ENCODE results near the gene E2F3. TPM values are rescaled to one million over a fixed set of nuclear protein-coding genes. Genes with fewer than 3 reads are reported as not detected.

Gene E2F3
- polyA plus RNA-seq, 1 donor = 17.9 TPM

DNA sequence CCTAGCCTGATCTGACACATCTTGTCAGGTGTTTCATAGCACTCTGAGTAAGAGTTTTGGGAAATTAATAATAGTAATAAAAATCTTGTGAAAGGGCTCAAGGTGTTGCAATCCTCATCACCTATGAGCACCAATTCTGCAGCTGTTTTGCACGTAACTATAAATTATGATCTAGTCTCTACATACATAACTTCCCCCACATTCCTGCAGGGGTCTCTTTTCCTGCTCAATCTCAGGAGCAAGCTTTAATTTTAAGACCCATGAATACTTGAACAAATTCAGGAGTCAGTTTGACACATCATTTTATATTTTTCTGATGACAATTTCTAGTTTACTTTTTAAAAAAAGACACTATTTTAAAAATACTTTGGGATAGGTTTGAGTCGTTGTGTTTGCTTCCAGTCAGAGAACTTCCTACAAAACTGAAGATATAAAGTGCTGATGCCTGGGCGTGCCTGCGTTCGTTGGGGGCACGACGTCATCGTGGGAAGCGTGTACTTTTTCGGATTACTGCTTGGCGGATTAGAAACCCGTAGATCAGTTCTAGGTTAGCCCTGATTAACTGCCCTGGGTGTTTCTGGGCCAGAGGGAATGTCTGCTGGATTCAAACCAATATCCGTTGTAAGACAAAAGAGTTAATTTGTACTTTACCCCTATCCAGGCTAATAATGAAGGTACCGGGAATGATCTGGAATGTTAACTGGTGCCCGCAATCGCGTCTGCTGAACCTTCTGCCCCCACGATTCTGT, 1.0 kb upstream of the E2F3 start:
- WGBS (ENCODE audit: insufficient coverage, low lambda C conversion rate) = 0% methylated on average over 1 of the region's 18 CpGs
- Histone ChIP-seq H3K4me3 (ENCODE audit: low read length) (peak overlapping the region; percentile 56), H3K4me1 (ENCODE audit: control insufficient read depth, insufficient read depth, low read length) (peaks cover 7% of the 10 kb centered on the region), H3K27ac (ENCODE audit: low read length) (peak overlapping the region; percentile 97), H3K36me3 (ENCODE audit: control insufficient read depth, insufficient read depth, low read length) (no peaks in the 10 kb centered on the region), H3K27me3 (ENCODE audit: control insufficient read depth, insufficient read depth, low read length) (no peaks in the 10 kb centered on the region), H3K9me3 (ENCODE audit: control insufficient read depth, low read depth, low read length) (no peaks in the 10 kb centered on the region)
- peak; percentile 13 to 60 for DNase-seq

- Histone ChIP-seq H3K36me3 (ENCODE audit: control insufficient read depth, insufficient read depth, low read length) (peaks cover 4% of the 10 kb centered on the region), H3K9me3 (ENCODE audit: control insufficient read depth, low read depth, low read length) (no peaks in the 10 kb centered on the region), H3K27me3 (ENCODE audit: control insufficient read depth, insufficient read depth, low read length) (no peaks in the 10 kb centered on the region), H3K4me3 (ENCODE audit: low read length) (peak overlapping the region; percentile 87), H3K4me1 (ENCODE audit: control insufficient read depth, insufficient read depth, low read length) (peaks cover 7% of the 10 kb centered on the region), H3K27ac (ENCODE audit: low read length) (peak overlapping the region; percentile 95)
- WGBS (ENCODE audit: insufficient coverage, low lambda C conversion rate) = no CpG with 5 or more reads among the region's 15 CpGs
- DNase-seq = peak in 1 of 2 donors; percentile 9
These were observed 338 bp downstream of the E2F3 start for GRCh38 chr6:20402092-20402341.

DNA sequence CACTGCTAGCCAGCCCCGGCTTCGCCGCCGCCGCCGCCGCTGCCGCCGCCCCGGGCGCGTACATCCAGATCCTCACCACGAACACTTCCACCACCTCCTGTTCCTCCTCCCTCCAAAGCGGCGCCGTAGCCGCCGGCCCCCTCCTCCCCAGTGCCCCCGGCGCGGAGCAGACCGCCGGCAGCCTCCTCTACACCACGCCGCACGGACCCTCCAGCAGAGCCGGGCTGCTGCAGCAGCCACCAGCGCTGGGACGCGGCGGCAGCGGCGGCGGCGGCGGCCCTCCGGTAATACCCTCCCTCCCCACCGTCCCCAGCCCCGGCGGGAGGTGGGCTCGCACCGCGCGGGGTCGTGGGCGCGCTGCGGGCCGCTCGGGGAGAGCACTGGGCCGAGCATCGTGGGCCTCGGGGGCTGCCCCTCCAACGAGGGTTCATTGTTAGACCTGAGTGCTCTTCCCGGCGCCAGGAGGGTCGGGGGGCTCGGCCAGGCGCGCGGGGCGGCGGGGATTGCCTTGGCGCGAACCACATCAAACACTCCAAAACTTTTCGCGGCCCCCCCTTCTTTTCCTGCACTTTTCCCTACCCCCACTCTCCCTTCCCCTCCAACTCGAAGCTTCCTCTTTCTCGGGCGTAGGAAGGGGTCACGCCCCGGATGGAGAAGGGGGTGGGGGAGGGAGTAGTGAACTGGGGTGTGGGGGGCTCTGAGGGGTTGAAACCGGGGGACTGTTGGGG, 827 bp downstream of the E2F3 start:
- peaks cover 7% of the 10 kb centered on the region for H3K4me1 ChIP-seq (ENCODE audit: control insufficient read depth, insufficient read depth, low read length)
- H3K4me3 ChIP-seq (ENCODE audit: low read length) = peak overlapping the region; percentile 87
- no CpG with 5 or more reads among the region's 73 CpGs for WGBS (ENCODE audit: insufficient coverage, low lambda C conversion rate)
- no peaks in the 10 kb centered on the region for H3K27me3 ChIP-seq (ENCODE audit: control insufficient read depth, insufficient read depth, low read length)
- no peaks in the 10 kb centered on the region for H3K9me3 ChIP-seq (ENCODE audit: control insufficient read depth, low read depth, low read length)
- peak overlapping the region; percentile 95 for H3K27ac ChIP-seq (ENCODE audit: low read length)
- peak; percentile 37 to 68 for DNase-seq
- peaks cover 4% of the 10 kb centered on the region for H3K36me3 ChIP-seq (ENCODE audit: control insufficient read depth, insufficient read depth, low read length)

DNA sequence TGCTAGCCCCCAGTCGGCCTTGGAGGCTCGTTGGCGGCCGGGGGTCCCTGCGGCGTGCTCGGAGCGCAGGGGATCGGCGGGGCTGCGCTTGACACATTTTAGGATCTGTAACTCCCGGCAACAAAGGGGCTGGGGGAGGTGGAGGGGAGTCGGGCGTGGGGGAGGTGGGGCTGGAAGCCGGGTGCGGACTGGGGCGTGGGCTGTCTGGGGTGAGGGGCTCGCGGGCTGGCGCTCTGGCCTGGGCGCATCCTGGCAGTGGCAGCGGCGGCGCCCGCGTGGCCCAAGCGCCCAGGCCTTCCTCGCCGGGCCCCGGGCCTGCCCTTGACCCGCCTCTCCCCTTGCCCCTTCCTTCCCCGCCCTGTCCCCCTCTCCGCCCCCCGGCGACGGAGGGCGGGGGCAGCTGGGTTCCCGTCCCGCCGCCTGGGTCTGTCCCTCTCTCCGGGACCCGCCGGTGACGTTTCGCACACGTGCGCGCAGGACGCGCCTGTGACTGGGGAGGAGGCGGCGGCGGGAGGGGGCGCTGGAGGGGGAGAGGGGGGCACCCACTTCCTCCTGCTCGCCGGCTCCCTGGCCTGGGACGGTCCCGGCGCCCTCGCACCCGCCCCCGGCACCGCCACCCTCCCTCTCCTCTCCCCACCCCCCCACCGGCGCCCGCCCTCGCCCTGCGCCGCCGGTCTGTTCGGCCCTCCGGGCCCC, 1.5 kb downstream of the E2F3 start:
- H3K4me1 ChIP-seq (ENCODE audit: control insufficient read depth, insufficient read depth, low read length) = peaks cover 7% of the 10 kb centered on the region
- no CpG with 5 or more reads among the region's 72 CpGs for WGBS (ENCODE audit: insufficient coverage, low lambda C conversion rate)
- H3K4me3 ChIP-seq (ENCODE audit: low read length) = peak overlapping the region; percentile 87
- H3K36me3 ChIP-seq (ENCODE audit: control insufficient read depth, insufficient read depth, low read length) = peaks cover 4% of the 10 kb centered on the region
- H3K27me3 ChIP-seq (ENCODE audit: control insufficient read depth, insufficient read depth, low read length) = no peaks in the 10 kb centered on the region
- H3K9me3 ChIP-seq (ENCODE audit: control insufficient read depth, low read depth, low read length) = no peaks in the 10 kb centered on the region
- H3K27ac ChIP-seq (ENCODE audit: low read length) = peak overlapping the region; percentile 95
- DNase-seq = peak; percentile 81 to 88

DNA sequence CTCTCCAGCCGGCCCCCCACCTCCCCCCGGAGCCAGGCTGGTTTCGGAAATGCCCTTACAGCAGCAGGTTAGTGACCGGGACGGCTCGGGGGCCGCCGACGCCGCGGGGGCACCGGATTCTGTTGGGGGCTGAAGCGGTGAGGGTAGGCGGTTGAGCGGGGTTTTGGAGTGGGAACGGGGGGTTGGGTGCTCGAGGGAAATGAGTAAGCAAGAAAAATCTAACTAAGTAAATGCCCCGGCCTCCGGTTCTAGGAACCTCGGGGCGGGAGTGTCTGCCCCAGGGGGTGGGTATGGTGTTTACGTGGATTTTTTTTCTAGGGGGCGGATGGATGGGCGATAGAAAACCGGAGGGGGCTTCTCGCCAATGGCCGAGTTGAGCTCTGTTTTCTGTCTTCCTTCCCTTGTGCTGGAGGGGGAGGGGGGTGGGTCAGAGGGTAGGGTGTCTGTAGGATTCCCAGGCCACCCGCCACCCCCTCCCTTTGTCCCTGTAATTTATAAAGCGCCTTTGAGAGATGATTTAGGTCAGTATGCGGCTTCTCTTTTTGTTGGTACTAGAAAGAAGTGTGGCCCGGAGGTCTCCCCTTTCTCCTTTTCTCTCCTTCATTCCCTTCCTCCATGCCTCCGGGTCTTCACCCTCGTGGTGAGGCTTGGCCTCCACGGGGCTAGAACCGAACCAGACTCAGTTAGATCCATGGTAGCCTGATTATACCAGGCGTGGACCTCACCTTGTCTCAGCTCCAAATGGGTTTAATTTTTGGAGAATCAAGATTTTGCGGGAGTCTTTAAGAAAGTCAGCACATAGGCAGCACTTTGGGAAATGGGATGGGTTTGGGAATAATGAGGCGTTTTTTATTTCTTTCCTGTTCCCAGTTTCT, 2.3 kb downstream of the E2F3 start:
- Histone ChIP-seq H3K27me3 (ENCODE audit: control insufficient read depth, insufficient read depth, low read length) (no peaks in the 10 kb centered on the region), H3K4me1 (ENCODE audit: control insufficient read depth, insufficient read depth, low read length) (peaks cover 7% of the 10 kb centered on the region), H3K4me3 (ENCODE audit: low read length) (peak overlapping the region; percentile 87), H3K9me3 (ENCODE audit: control insufficient read depth, low read depth, low read length) (no peaks in the 10 kb centered on the region), H3K27ac (ENCODE audit: low read length) (peak overlapping the region; percentile 95), H3K36me3 (ENCODE audit: control insufficient read depth, insufficient read depth, low read length) (peaks cover 4% of the 10 kb centered on the region)
- no CpG with 5 or more reads among the region's 38 CpGs for WGBS (ENCODE audit: insufficient coverage, low lambda C conversion rate)
- DNase-seq = peak; percentile 27 to 68

GRCh38 chr6:20404641-20405032, 3.0 kb downstream of the E2F3 start:
- Histone ChIP-seq H3K27ac (ENCODE audit: low read length) (peak overlapping the region; percentile 95), H3K36me3 (ENCODE audit: control insufficient read depth, insufficient read depth, low read length) (peaks cover 4% of the 10 kb centered on the region), H3K4me3 (ENCODE audit: low read length) (peak overlapping the region; percentile 87), H3K4me1 (ENCODE audit: control insufficient read depth, insufficient read depth, low read length) (peaks cover 7% of the 10 kb centered on the region), H3K9me3 (ENCODE audit: control insufficient read depth, low read depth, low read length) (no peaks in the 10 kb centered on the region), H3K27me3 (ENCODE audit: control insufficient read depth, insufficient read depth, low read length) (no peaks in the 10 kb centered on the region)
- DNase-seq = peak; percentile 58 to 69
- no CpG with 5 or more reads among the region's 6 CpGs for WGBS (ENCODE audit: insufficient coverage, low lambda C conversion rate)

- no peak overlapping the region for H3K27ac ChIP-seq (ENCODE audit: low read length)
- WGBS (ENCODE audit: insufficient coverage, low lambda C conversion rate) = 100% methylated on average over 1 of the region's 4 CpGs
- DNase-seq = no peak
These were observed 7.2 kb downstream of the E2F3 start for GRCh38 chr6:20408851-20409250.

GRCh38 chr6:20409427-20409971, 7.8 kb downstream of the E2F3 start:
- peaks cover 7% of the 10 kb centered on the region for H3K36me3 ChIP-seq (ENCODE audit: control insufficient read depth, insufficient read depth, low read length)
- no peak for DNase-seq
- H3K4me3 ChIP-seq (ENCODE audit: low read length) = no peak overlapping the region
- H3K4me1 ChIP-seq (ENCODE audit: control insufficient read depth, insufficient read depth, low read length) = no peaks in the 10 kb centered on the region
- H3K27me3 ChIP-seq (ENCODE audit: control insufficient read depth, insufficient read depth, low read length) = no peaks in the 10 kb centered on the region
- H3K27ac ChIP-seq (ENCODE audit: low read length) = no peak overlapping the region
- no peaks in the 10 kb centered on the region for H3K9me3 ChIP-seq (ENCODE audit: control insufficient read depth, low read depth, low read length)
- no CpG with 5 or more reads among the region's 6 CpGs for WGBS (ENCODE audit: insufficient coverage, low lambda C conversion rate)

More at GRCh38 chr6:20408851-20409250, 7.2 kb downstream of the E2F3 start:
- Histone ChIP-seq H3K27me3 (ENCODE audit: control insufficient read depth, insufficient read depth, low read length) (no peaks in the 10 kb centered on the region), H3K36me3 (ENCODE audit: control insufficient read depth, insufficient read depth, low read length) (peaks cover 7% of the 10 kb centered on the region), H3K9me3 (ENCODE audit: control insufficient read depth, low read depth, low read length) (no peaks in the 10 kb centered on the region), H3K4me1 (ENCODE audit: control insufficient read depth, insufficient read depth, low read length) (no peaks in the 10 kb centered on the region), H3K4me3 (ENCODE audit: low read length) (no peak overlapping the region)

DNA sequence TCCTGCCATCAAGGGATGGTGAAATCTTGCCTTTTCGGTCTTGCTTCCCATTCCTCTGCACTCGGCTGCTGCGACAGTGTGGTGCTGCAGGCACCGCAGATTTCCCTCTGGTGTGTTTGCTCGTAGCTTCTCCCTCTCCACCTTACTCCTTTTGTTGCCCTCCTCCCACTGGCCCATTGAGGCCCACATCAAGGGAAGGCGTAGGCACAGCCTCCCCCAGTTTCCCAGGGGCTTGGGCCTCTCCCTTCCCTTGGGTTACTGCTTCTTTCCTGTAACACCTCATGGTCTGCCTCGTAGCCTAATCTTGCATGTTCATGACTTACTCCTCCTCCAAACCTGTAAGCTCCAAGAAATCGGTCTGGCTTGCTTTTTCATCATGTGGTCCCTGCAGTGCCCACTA, 9.9 kb downstream of the E2F3 start:
- Histone ChIP-seq H3K9me3 (ENCODE audit: control insufficient read depth, low read depth, low read length) (no peaks in the 10 kb centered on the region), H3K36me3 (ENCODE audit: control insufficient read depth, insufficient read depth, low read length) (peaks cover 5% of the 10 kb centered on the region), H3K27ac (ENCODE audit: low read length) (no peak overlapping the region), H3K27me3 (ENCODE audit: control insufficient read depth, insufficient read depth, low read length) (no peaks in the 10 kb centered on the region), H3K4me1 (ENCODE audit: control insufficient read depth, insufficient read depth, low read length) (peaks cover 14% of the 10 kb centered on the region), H3K4me3 (ENCODE audit: low read length) (no peak overlapping the region)
- WGBS (ENCODE audit: insufficient coverage, low lambda C conversion rate) = 85% methylated on average over 3 of the region's 8 CpGs
- no peak for DNase-seq
